Measurements from ENCODE around the gene BMP8B. TPM values are rescaled to one million over a fixed set of nuclear protein-coding genes. Genes with fewer than 3 reads are reported as not detected.

Gene BMP8B
- polyA plus RNA-seq, 1 of the 3 experiments (the other 2 are of a cell fraction), result 0.07 TPM

DNA sequence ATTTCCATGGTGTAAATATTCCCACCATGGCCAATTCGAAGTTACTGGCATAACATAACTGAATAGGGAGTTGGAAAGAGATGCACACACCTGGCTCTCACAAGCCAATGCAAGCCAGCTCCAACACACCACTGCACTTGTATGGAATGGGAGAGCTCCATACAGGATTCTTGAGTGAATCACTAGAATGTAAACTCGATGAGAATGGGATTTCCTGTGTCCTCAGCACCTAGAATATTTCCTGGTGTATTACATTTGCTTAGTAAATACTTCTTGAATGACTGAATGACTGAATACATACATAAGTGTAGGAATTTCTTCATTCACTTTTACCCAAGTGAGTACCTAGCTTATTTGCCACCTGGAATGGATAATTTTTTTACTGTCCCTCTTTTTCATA, 66.2 kb downstream of the BMP8B start:
- Histone ChIP-seq H3K4me1 (ENCODE audit: control insufficient read depth in 1 of 2, insufficient read depth in 2 of 2, low read depth in 1 of 2, low read length in 1 of 2) (peaks cover 0 to 2% of the 10 kb centered on the region in 2 experiments; a peak in 1 of 4 replicates), H3K9ac (no peak overlapping the region), H3F3A (replicated peaks; ENCODE audit: insufficient read depth) (no peaks in the 10 kb centered on the region), H3K9me2 (no peaks in the 10 kb centered on the region), H3K4me3 (ENCODE audit: low read depth in 2 of 2, low read length in 1 of 2) (no peak overlapping the region), H3K36me3 (replicated peaks in 1 of 2; ENCODE audit: control insufficient read depth in 1 of 2, insufficient read depth in 2 of 2, low read length in 1 of 2) (no peaks in the 10 kb centered on the region), H3K9me3 (no peaks in the 10 kb centered on the region), H3K4me2 (no peak overlapping the region), H2AFZ (ENCODE audit: low read depth) (no peak overlapping the region), H3K79me2 (ENCODE audit: insufficient read depth) (no peaks in the 10 kb centered on the region), H4K20me1 (ENCODE audit: insufficient read depth) (no peaks in the 10 kb centered on the region), H3K27ac (ENCODE audit: low read depth in 2 of 2, low read length in 1 of 2) (no peak overlapping the region), H3K27me3 (ENCODE audit: insufficient read depth) (peaks cover 7% of the 10 kb centered on the region; the same call in 1 of the 2 replicates)
- DNase-seq, result no peak
- no peak for TF ChIP-seq POLR2AphosphoS5 (IDR thresholded peaks at IDR 0.05; ENCODE audit: low read depth, low read length)
- no peak for TF ChIP-seq GATA2 (CRISPR knock-in tag; IDR thresholded peaks at IDR 0.05)
- TF ChIP-seq NFIC (IDR thresholded peaks at IDR 0.05; ENCODE audit: borderline replicate concordance), result no peak
- TF ChIP-seq RAD21 (IDR thresholded peaks at IDR 0.05; ENCODE audit: low read length), result no peak
- TF ChIP-seq, protein P1, sequence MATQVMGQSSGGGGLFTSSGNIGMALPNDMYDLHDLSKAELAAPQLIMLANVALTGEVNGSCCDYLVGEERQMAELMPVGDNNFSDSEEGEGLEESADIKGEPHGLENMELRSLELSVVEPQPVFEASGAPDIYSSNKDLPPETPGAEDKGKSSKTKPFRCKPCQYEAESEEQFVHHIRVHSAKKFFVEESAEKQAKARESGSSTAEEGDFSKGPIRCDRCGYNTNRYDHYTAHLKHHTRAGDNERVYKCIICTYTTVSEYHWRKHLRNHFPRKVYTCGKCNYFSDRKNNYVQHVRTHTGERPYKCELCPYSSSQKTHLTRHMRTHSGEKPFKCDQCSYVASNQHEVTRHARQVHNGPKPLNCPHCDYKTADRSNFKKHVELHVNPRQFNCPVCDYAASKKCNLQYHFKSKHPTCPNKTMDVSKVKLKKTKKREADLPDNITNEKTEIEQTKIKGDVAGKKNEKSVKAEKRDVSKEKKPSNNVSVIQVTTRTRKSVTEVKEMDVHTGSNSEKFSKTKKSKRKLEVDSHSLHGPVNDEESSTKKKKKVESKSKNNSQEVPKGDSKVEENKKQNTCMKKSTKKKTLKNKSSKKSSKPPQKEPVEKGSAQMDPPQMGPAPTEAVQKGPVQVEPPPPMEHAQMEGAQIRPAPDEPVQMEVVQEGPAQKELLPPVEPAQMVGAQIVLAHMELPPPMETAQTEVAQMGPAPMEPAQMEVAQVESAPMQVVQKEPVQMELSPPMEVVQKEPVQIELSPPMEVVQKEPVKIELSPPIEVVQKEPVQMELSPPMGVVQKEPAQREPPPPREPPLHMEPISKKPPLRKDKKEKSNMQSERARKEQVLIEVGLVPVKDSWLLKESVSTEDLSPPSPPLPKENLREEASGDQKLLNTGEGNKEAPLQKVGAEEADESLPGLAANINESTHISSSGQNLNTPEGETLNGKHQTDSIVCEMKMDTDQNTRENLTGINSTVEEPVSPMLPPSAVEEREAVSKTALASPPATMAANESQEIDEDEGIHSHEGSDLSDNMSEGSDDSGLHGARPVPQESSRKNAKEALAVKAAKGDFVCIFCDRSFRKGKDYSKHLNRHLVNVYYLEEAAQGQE (IDR thresholded peaks at IDR 0.05; ENCODE audit: low read depth, low read length), result no peak
- TF ChIP-seq YY1 (IDR thresholded peaks at IDR 0.05; ENCODE audit: low read depth), result no peak
- TF ChIP-seq, protein P2, sequence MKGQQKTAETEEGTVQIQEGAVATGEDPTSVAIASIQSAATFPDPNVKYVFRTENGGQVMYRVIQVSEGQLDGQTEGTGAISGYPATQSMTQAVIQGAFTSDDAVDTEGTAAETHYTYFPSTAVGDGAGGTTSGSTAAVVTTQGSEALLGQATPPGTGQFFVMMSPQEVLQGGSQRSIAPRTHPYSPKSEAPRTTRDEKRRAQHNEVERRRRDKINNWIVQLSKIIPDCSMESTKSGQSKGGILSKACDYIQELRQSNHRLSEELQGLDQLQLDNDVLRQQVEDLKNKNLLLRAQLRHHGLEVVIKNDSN (IDR thresholded peaks at IDR 0.05; ENCODE audit: borderline replicate concordance, low read depth), result no peak
- TF ChIP-seq MXI1 (IDR thresholded peaks at IDR 0.05; ENCODE audit: low read depth, low read length), result no peak
- no peak for TF ChIP-seq CHD2 (IDR thresholded peaks at IDR 0.05; ENCODE audit: low read length, partially characterized antibody)
- TF ChIP-seq, protein P3, sequence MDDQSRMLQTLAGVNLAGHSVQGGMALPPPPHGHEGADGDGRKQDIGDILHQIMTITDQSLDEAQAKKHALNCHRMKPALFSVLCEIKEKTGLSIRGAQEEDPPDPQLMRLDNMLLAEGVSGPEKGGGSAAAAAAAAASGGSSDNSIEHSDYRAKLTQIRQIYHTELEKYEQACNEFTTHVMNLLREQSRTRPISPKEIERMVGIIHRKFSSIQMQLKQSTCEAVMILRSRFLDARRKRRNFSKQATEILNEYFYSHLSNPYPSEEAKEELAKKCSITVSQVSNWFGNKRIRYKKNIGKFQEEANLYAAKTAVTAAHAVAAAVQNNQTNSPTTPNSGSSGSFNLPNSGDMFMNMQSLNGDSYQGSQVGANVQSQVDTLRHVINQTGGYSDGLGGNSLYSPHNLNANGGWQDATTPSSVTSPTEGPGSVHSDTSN (IDR thresholded peaks at IDR 0.05), result no peak
- no peak for TF ChIP-seq EP300 (IDR thresholded peaks at IDR 0.05; ENCODE audit: borderline replicate concordance in 1 of 2, low read depth in 1 of 2, low read length in 1 of 2)
- TF ChIP-seq EZH2phosphoT487 (IDR thresholded peaks at IDR 0.05; ENCODE audit: borderline replicate concordance, low read depth), result no peak
- TF ChIP-seq GABPA (IDR thresholded peaks at IDR 0.05; ENCODE audit: low read depth), result no peak
- no peak for TF ChIP-seq NRF1 (IDR thresholded peaks at IDR 0.05; ENCODE audit: low read depth, low read length)
- TF ChIP-seq TAF1 (IDR thresholded peaks at IDR 0.05; ENCODE audit: borderline replicate concordance, low read depth, low read length), result no peak
- TF ChIP-seq MEF2A (IDR thresholded peaks at IDR 0.05; ENCODE audit: borderline replicate concordance, low read depth), result no peak
- TF ChIP-seq SIN3A (IDR thresholded peaks at IDR 0.05; ENCODE audit: borderline replicate concordance, low read depth, low read length), result no peak
- ChIA-PET CTCF (interaction anchor here (0.8 to 1.4 kb wide), 4 partner anchors 20 to 116 kb away, joined by 3 to 9 read pairs (median 5); no protein-coding TSS in a partner anchor), POLR2A (interaction anchor here (0.8 kb wide), 1 partner anchor 113 kb away, joined by 3 read pairs; no protein-coding TSS in a partner anchor)
- WGBS (ENCODE audit: low lambda C conversion rate), result 0% methylated on average over 2 of the region's 2 CpGs
